Sigmoid colon (tissue), 4 donors: ENCODE data around the gene GRID2.

Source experiments
- POLR2A ChIP-seq, 2 donors: fragments of 450-650 bp; IDR thresholded peaks; one replicate each; pipeline ENCODE4 v1.6.1; 2016; ENCODE audit warnings: antibody characterized with exemption in 2 of 2, mild to moderate bottlenecking in 2 of 2, moderate library complexity in 2 of 2
- POLR2AphosphoS5 ChIP-seq, 4 donors: sonication (generic); formaldehyde crosslinking; IDR thresholded peaks; one replicate each; pipeline ENCODE4 v1.6.1; 2017; ENCODE audit warnings: antibody characterized with exemption in 4 of 4
- TF ChIP-seq, protein P1 (sequence below), 4 experiments: fragments of 450-650 bp in 3 of 4; fragments of 200-600 bp in 1 of 4; IDR thresholded peaks; one replicate each; pipeline ENCODE4 v1.5.1; 2016 to 2019; ENCODE audit warnings: antibody characterized with exemption in 4 of 4, mild to moderate bottlenecking in 3 of 4, moderate library complexity in 2 of 4

GRCh38 chr4:93184053-93184452, 880.3 kb downstream of the GRID2 start:
- TF ChIP-seq, protein P1, sequence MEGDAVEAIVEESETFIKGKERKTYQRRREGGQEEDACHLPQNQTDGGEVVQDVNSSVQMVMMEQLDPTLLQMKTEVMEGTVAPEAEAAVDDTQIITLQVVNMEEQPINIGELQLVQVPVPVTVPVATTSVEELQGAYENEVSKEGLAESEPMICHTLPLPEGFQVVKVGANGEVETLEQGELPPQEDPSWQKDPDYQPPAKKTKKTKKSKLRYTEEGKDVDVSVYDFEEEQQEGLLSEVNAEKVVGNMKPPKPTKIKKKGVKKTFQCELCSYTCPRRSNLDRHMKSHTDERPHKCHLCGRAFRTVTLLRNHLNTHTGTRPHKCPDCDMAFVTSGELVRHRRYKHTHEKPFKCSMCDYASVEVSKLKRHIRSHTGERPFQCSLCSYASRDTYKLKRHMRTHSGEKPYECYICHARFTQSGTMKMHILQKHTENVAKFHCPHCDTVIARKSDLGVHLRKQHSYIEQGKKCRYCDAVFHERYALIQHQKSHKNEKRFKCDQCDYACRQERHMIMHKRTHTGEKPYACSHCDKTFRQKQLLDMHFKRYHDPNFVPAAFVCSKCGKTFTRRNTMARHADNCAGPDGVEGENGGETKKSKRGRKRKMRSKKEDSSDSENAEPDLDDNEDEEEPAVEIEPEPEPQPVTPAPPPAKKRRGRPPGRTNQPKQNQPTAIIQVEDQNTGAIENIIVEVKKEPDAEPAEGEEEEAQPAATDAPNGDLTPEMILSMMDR (IDR thresholded peaks at IDR 0.05): no peak
- TF ChIP-seq POLR2A (IDR thresholded peaks at IDR 0.05) (no peak), POLR2AphosphoS5 (IDR thresholded peaks at IDR 0.05) (no peak)
